ENCODE data around the gene AASS.

The AASS gene

DNA sequence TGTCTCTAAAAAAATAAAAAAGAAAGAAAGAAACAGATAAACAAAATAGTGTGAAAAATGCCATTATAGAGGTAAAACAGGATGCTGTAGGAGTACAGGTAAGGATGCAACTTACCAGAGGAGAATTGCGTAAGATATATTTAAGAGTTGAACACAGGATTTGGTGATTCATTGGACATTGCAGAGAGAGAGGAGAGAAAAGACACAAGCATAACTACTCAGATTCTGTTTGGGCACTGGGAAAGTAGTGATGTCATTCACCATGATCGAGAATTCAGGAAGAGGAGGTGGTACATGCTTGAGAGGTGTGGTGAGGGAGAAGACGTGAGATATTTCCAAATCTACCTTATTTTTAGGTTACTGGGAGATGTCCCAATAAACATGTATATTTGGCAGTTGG lies 97.6 kb downstream of the AASS start:
- no peak overlapping the region for H2AK5ac ChIP-seq (ENCODE audit: low read length, severe bottlenecking)
- H2AFZ ChIP-seq (ENCODE audit: low read depth, low read length) = no peak overlapping the region
- no peak overlapping the region for H2BK5ac ChIP-seq (ENCODE audit: low read depth, low read length, poor library complexity, severe bottlenecking)
- H3K36me3 ChIP-seq (ENCODE audit: control insufficient read depth in 1 of 2, insufficient read depth in 2 of 2, low read depth in 1 of 2, low read length in 2 of 2) = no peaks in the 10 kb centered on the region
- no peaks in the 10 kb centered on the region for H3K27me3 ChIP-seq (ENCODE audit: control insufficient read depth in 1 of 2, insufficient read depth in 1 of 2, low read length in 2 of 2)
- no peak overlapping the region for H2BK12ac ChIP-seq (ENCODE audit: low read length in 2 of 2)
- H4K91ac ChIP-seq (ENCODE audit: low read length) = no peak overlapping the region
- H3K23ac ChIP-seq (ENCODE audit: low read length in 2 of 2) = no peak overlapping the region
- no peak overlapping the region for H3K4me3 ChIP-seq (ENCODE audit: insufficient read depth in 1 of 2, low read depth in 1 of 2, low read length in 2 of 2)
- 82% methylated on average over 3 of the region's 3 CpGs for WGBS
- H3K9ac ChIP-seq (ENCODE audit: low read length) = no peak overlapping the region
- no peak overlapping the region for H3K4ac ChIP-seq (ENCODE audit: low read depth in 1 of 2, low read length in 2 of 2)
- H2BK120ac ChIP-seq (ENCODE audit: low read depth, low read length) = no peak overlapping the region
- H3K9me3 ChIP-seq (ENCODE audit: control insufficient read depth, low read length) = no peaks in the 10 kb centered on the region
- H3K27ac ChIP-seq (ENCODE audit: low read length, poor library complexity, severe bottlenecking) = no peak overlapping the region
- no peak overlapping the region for H4K8ac ChIP-seq (ENCODE audit: low read length)
- H3K18ac ChIP-seq (ENCODE audit: low read depth in 1 of 2, low read length in 2 of 2) = no peak overlapping the region
- H2BK15ac ChIP-seq (ENCODE audit: low read depth, poor library complexity, severe bottlenecking) = no peak overlapping the region
- no peak overlapping the region for H3K14ac ChIP-seq (ENCODE audit: low read length in 2 of 2)
- H3K79me1 ChIP-seq (replicated peaks; ENCODE audit: low read length, poor library complexity, severe bottlenecking) = no peaks in the 10 kb centered on the region
- H3K4me1 ChIP-seq (ENCODE audit: control insufficient read depth, insufficient read depth, low read depth, low read length) = no peaks in the 10 kb centered on the region
- DNase-seq = no peak
- H3K4me2 ChIP-seq (ENCODE audit: low read length, poor library complexity, severe bottlenecking) = no peak overlapping the region

DNA sequence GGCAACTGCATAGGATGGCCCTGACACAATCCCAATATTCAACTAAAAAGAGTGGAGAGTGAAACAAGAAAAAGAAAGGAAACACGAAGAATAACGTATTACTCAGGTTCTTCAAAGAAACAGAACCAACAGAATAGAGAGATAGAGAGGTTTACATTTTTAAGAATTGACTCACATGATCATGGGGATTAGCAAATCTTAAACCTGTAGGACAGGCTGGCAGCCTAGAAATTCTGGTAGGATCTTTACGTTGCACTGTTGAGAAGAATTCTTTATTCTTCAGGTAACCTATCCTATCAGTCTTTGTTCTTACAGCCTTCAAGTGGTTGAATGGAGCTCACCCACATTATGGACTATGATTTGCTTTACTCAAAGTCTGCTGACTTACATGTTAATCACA lies 103.9 kb downstream of the AASS start:
- Histone ChIP-seq H3K4me2 (ENCODE audit: low read length, poor library complexity, severe bottlenecking) (no peak overlapping the region), H3K4ac (ENCODE audit: low read depth in 1 of 2, low read length in 2 of 2) (no peak overlapping the region), H3K23ac (ENCODE audit: low read length in 2 of 2) (no peak overlapping the region), H2BK5ac (ENCODE audit: low read depth, low read length, poor library complexity, severe bottlenecking) (no peak overlapping the region), H3K4me1 (ENCODE audit: control insufficient read depth, insufficient read depth, low read depth, low read length) (peaks cover 1% of the 10 kb centered on the region), H2BK120ac (ENCODE audit: low read depth, low read length) (no peak overlapping the region), H3K27ac (ENCODE audit: low read length, poor library complexity, severe bottlenecking) (no peak overlapping the region), H3K9ac (ENCODE audit: low read length) (no peak overlapping the region), H2BK15ac (ENCODE audit: low read depth, poor library complexity, severe bottlenecking) (no peak overlapping the region), H2BK12ac (ENCODE audit: low read length in 2 of 2) (no peak overlapping the region), H4K91ac (ENCODE audit: low read length) (no peak overlapping the region), H4K8ac (ENCODE audit: low read length) (no peak overlapping the region), H3K27me3 (ENCODE audit: control insufficient read depth in 1 of 2, insufficient read depth in 1 of 2, low read length in 2 of 2) (no peaks in the 10 kb centered on the region), H3K79me1 (replicated peaks; ENCODE audit: low read length, poor library complexity, severe bottlenecking) (no peaks in the 10 kb centered on the region), H2AK5ac (ENCODE audit: low read length, severe bottlenecking) (no peak overlapping the region), H3K18ac (ENCODE audit: low read depth in 1 of 2, low read length in 2 of 2) (no peak overlapping the region), H3K14ac (ENCODE audit: low read length in 2 of 2) (no peak overlapping the region), H3K4me3 (ENCODE audit: insufficient read depth in 1 of 2, low read depth in 1 of 2, low read length in 2 of 2) (no peak overlapping the region), H3K36me3 (ENCODE audit: control insufficient read depth in 1 of 2, insufficient read depth in 2 of 2, low read depth in 1 of 2, low read length in 2 of 2) (no peaks in the 10 kb centered on the region), H2AFZ (ENCODE audit: low read depth, low read length) (no peak overlapping the region), H3K9me3 (ENCODE audit: control insufficient read depth, low read length) (no peaks in the 10 kb centered on the region)
- DNase-seq = no peak
- 86% methylated on average over 1 of the region's 3 CpGs for WGBS

DNA sequence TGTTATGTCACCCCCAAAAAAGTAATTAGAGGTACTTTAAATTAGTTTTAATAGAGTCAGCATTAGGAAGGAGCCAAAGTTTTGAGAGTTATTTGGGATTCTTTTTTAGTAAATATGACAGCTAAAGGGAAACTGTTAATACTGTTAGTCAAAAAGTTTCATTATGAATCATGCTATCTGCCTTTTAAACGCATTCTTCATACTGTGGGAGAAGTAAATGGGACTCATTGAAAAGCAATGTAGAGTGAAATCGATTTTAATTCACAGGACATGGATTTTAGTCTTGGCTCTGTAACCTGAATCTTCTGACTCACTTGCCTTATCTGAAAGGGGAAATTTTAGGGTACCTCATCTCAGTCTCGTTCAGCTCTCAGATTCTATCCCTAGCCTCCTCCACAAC lies 105.1 kb downstream of the AASS start:
- no peak overlapping the region for H3K14ac ChIP-seq (ENCODE audit: low read length in 2 of 2)
- DNase-seq = no peak
- H3K4me3 ChIP-seq (ENCODE audit: insufficient read depth in 1 of 2, low read depth in 1 of 2, low read length in 2 of 2) = no peak overlapping the region
- H4K8ac ChIP-seq (ENCODE audit: low read length) = no peak overlapping the region
- H2AFZ ChIP-seq (ENCODE audit: low read depth, low read length) = no peak overlapping the region
- H3K18ac ChIP-seq (ENCODE audit: low read depth in 1 of 2, low read length in 2 of 2) = no peak overlapping the region
- H3K27me3 ChIP-seq (ENCODE audit: control insufficient read depth in 1 of 2, insufficient read depth in 1 of 2, low read length in 2 of 2) = no peaks in the 10 kb centered on the region
- H3K36me3 ChIP-seq (ENCODE audit: control insufficient read depth in 1 of 2, insufficient read depth in 2 of 2, low read depth in 1 of 2, low read length in 2 of 2) = no peaks in the 10 kb centered on the region
- WGBS = 100% methylated on average over 1 of the region's 3 CpGs
- H2BK15ac ChIP-seq (ENCODE audit: low read depth, poor library complexity, severe bottlenecking) = no peak overlapping the region
- no peak overlapping the region for H4K91ac ChIP-seq (ENCODE audit: low read length)
- H3K79me1 ChIP-seq (replicated peaks; ENCODE audit: low read length, poor library complexity, severe bottlenecking) = no peaks in the 10 kb centered on the region
- no peak overlapping the region for H3K4me2 ChIP-seq (ENCODE audit: low read length, poor library complexity, severe bottlenecking)
- no peaks in the 10 kb centered on the region for H3K9me3 ChIP-seq (ENCODE audit: control insufficient read depth, low read length)
- no peak overlapping the region for H3K4ac ChIP-seq (ENCODE audit: low read depth in 1 of 2, low read length in 2 of 2)
- H2BK120ac ChIP-seq (ENCODE audit: low read depth, low read length) = no peak overlapping the region
- H3K23ac ChIP-seq (ENCODE audit: low read length in 2 of 2) = no peak overlapping the region
- H3K4me1 ChIP-seq (ENCODE audit: control insufficient read depth, insufficient read depth, low read depth, low read length) = peaks cover 1% of the 10 kb centered on the region
- H2AK5ac ChIP-seq (ENCODE audit: low read length, severe bottlenecking) = no peak overlapping the region
- no peak overlapping the region for H2BK12ac ChIP-seq (ENCODE audit: low read length in 2 of 2)
- H2BK5ac ChIP-seq (ENCODE audit: low read depth, low read length, poor library complexity, severe bottlenecking) = no peak overlapping the region
- no peak overlapping the region for H3K9ac ChIP-seq (ENCODE audit: low read length)
- no peak overlapping the region for H3K27ac ChIP-seq (ENCODE audit: low read length, poor library complexity, severe bottlenecking)

- Histone ChIP-seq H3K9me3 (ENCODE audit: control insufficient read depth, low read length) (no peaks in the 10 kb centered on the region), H4K91ac (ENCODE audit: low read length) (no peak overlapping the region), H3K18ac (ENCODE audit: low read depth in 1 of 2, low read length in 2 of 2) (no peak overlapping the region), H3K27ac (ENCODE audit: low read length, poor library complexity, severe bottlenecking) (no peak overlapping the region), H3K23ac (ENCODE audit: low read length in 2 of 2) (no peak overlapping the region), H3K36me3 (ENCODE audit: control insufficient read depth in 1 of 2, insufficient read depth in 2 of 2, low read depth in 1 of 2, low read length in 2 of 2) (no peaks in the 10 kb centered on the region), H2BK120ac (ENCODE audit: low read depth, low read length) (no peak overlapping the region), H3K4me2 (ENCODE audit: low read length, poor library complexity, severe bottlenecking) (no peak overlapping the region), H3K4me3 (ENCODE audit: insufficient read depth in 1 of 2, low read depth in 1 of 2, low read length in 2 of 2) (no peak overlapping the region), H2BK5ac (ENCODE audit: low read depth, low read length, poor library complexity, severe bottlenecking) (no peak overlapping the region), H2AK5ac (ENCODE audit: low read length, severe bottlenecking) (no peak overlapping the region), H3K14ac (ENCODE audit: low read length in 2 of 2) (no peak overlapping the region), H2BK15ac (ENCODE audit: low read depth, poor library complexity, severe bottlenecking) (no peak overlapping the region), H3K4ac (ENCODE audit: low read depth in 1 of 2, low read length in 2 of 2) (no peak overlapping the region), H4K8ac (ENCODE audit: low read length) (no peak overlapping the region), H2AFZ (ENCODE audit: low read depth, low read length) (no peak overlapping the region), H3K27me3 (ENCODE audit: control insufficient read depth in 1 of 2, insufficient read depth in 1 of 2, low read length in 2 of 2) (no peaks in the 10 kb centered on the region), H3K9ac (ENCODE audit: low read length) (no peak overlapping the region), H3K4me1 (ENCODE audit: control insufficient read depth, insufficient read depth, low read depth, low read length) (peaks cover 1% of the 10 kb centered on the region), H2BK12ac (ENCODE audit: low read length in 2 of 2) (no peak overlapping the region), H3K79me1 (replicated peaks; ENCODE audit: low read length, poor library complexity, severe bottlenecking) (no peaks in the 10 kb centered on the region)
- WGBS = 95% methylated on average over 2 of the region's 3 CpGs
- no peak for DNase-seq
Observed at GRCh38 chr7:122038134-122038533, 105.9 kb downstream of the AASS start.
